WI38 (cell line): ENCODE data around the gene KAZALD1.

Experiments used
- H3K4me3 ChIP-seq: 2 replicates; pipeline ENCODE4 v1.5.1; 2011; ENCODE audit warnings: low read depth, mild to moderate bottlenecking, control low read depth, low read length
- TF ChIP-seq, protein P1 (sequence below): IDR thresholded peaks from 2 replicates; pipeline ENCODE4 v1.5.1; 2012; ENCODE audit warnings: low read depth, mild to moderate bottlenecking, control low read depth, low read length

KAZALD1 gene

DNA sequence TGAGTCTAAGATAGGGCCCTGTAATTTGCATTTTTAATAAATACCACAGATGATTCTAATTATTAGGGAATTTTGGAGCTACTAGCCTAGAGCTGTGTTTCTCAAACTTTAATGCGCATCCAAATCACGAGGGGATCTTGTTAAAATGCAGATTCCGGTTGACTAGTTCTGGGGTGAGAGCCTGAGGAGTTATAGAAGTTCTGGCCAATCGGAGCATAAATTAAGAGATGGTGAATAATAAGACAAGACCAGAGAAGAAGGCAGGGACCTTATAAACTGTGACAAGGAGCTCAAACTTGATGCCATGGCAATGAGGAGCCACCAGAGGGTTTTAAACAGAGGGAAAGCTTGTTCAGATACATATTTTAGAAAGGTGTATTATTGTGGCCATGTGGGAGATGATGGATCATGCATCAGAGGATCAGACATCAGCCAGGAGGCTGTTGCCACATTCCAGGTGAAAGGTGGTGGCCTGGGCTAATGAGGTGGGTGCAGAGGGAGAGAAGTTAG is 39.6 kb downstream of the KAZALD1 start:
- TF ChIP-seq, protein P1, sequence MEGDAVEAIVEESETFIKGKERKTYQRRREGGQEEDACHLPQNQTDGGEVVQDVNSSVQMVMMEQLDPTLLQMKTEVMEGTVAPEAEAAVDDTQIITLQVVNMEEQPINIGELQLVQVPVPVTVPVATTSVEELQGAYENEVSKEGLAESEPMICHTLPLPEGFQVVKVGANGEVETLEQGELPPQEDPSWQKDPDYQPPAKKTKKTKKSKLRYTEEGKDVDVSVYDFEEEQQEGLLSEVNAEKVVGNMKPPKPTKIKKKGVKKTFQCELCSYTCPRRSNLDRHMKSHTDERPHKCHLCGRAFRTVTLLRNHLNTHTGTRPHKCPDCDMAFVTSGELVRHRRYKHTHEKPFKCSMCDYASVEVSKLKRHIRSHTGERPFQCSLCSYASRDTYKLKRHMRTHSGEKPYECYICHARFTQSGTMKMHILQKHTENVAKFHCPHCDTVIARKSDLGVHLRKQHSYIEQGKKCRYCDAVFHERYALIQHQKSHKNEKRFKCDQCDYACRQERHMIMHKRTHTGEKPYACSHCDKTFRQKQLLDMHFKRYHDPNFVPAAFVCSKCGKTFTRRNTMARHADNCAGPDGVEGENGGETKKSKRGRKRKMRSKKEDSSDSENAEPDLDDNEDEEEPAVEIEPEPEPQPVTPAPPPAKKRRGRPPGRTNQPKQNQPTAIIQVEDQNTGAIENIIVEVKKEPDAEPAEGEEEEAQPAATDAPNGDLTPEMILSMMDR = no peak
- H3K4me3 ChIP-seq = no peak overlapping the region

DNA sequence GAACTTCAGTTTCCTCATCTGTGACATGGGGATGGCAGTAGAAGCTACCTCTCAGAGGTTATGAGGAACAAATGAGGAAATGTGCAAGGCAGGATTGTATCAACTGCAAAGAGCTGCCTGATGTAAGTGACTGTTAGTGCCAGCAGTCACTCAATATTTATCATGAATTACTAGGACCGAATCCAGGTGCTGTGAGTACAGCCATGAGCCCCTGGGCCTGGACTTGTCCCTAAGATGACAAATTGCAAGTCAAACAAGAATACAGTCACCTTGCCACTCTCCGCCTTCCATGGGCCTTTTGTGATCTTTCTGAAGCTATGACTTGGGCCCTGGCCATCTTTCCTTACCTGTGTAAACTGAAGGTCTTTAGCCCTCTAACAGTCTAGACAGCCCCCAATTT is 41.6 kb downstream of the KAZALD1 start:
- no peak overlapping the region for H3K4me3 ChIP-seq
- TF ChIP-seq, protein P1 = no peak

GRCh38 chr10:101106351-101106750 is 44.6 kb downstream of the KAZALD1 start:
- TF ChIP-seq, protein P1 = no peak
- H3K4me3 ChIP-seq = no peak overlapping the region

GRCh38 chr10:101107771-101108170 is 46.0 kb downstream of the KAZALD1 start:
- TF ChIP-seq, protein P1 = no peak
- H3K4me3 ChIP-seq = no peak overlapping the region

DNA sequence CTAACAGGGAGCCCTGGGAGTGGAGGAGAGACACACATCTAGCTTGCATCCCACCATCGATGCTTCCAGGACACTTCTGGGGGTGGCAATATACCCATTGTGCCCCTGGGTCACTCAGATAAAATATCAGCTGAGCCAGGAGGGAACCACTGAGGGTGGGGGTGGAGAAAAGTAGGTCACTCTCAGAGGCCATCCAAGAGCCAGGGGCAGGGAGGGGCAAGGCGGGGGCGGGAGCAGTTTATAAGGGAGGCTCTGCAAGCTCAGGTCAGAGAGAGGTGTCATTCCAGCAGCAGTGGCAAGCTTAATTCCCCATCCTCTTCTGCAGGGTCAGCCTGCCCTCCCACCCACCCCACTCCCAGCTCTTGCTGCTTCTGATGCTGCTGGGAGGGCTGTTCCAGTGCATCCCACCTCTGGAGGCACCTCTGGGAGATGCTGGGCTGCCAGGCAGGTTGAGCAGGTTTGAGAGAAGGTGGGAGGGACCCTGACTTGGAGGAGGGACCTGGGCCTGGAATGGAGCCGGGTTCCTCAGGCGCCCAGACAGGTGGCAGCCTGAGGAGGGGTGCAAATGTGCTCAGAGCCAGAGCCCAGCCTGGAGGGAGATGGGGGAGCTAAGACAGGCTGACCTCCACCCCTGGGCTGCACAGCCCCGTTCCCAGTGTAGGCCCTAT is 49.2 kb downstream of the KAZALD1 start:
- TF ChIP-seq, protein P1 = no peak
- no peak overlapping the region for H3K4me3 ChIP-seq

- TF ChIP-seq, protein P1 = no peak
- no peak overlapping the region for H3K4me3 ChIP-seq
Observed at GRCh38 chr10:101111547-101111946, 49.8 kb downstream of the KAZALD1 start.

- TF ChIP-seq, protein P1 = no peak
- no peak overlapping the region for H3K4me3 ChIP-seq
Observed at GRCh38 chr10:101112799-101113594, 51.2 kb downstream of the KAZALD1 start.
